Stimulated activated CD4-positive, alpha-beta T cell treated with anti-CD3 and anti-CD28 coated beads, Interleukin-4, amount 100 ng/mL, for 1 hour (primary cell): ENCODE results near the gene INF2.

Experiments
- DNase-seq: peaks from one replicate; pipeline ENCODE4 v3.0.0-alpha.2; 2020

Gene INF2

GRCh38 chr14:104691546-104692260, 2.3 kb downstream of the INF2 start:
- DNase-seq: no peak

- no peak for DNase-seq
These were observed 3.0 kb downstream of the INF2 start for GRCh38 chr14:104692261-104692938.

- DNase-seq: no peak
These were observed 3.5 kb downstream of the INF2 start for GRCh38 chr14:104692939-104693315.

- no peak for DNase-seq
These were observed 4.3 kb downstream of the INF2 start for GRCh38 chr14:104693482-104694431.

- no peak for DNase-seq
These were observed 5.1 kb downstream of the INF2 start for GRCh38 chr14:104694475-104694950.

GRCh38 chr14:104694991-104695659, 5.7 kb downstream of the INF2 start:
- DNase-seq: no peak

GRCh38 chr14:104695660-104696000, 6.2 kb downstream of the INF2 start:
- no peak for DNase-seq

- no peak for DNase-seq
These were observed 7.4 kb downstream of the INF2 start for GRCh38 chr14:104696671-104697316.

- DNase-seq: no peak
These were observed 7.9 kb downstream of the INF2 start for GRCh38 chr14:104697317-104697703.

- no peak for DNase-seq
These were observed 8.6 kb downstream of the INF2 start for GRCh38 chr14:104697892-104698583.

- no peak for DNase-seq
These were observed 9.4 kb downstream of the INF2 start for GRCh38 chr14:104698688-104699425.

- no peak for DNase-seq
These were observed 10.0 kb downstream of the INF2 start for GRCh38 chr14:104699426-104699748.

GRCh38 chr14:104700225-104700651, 10.8 kb downstream of the INF2 start:
- no peak for DNase-seq

- no peak for DNase-seq
These were observed 11.4 kb downstream of the INF2 start for GRCh38 chr14:104700747-104701217.

GRCh38 chr14:104701383-104702076, 12.1 kb downstream of the INF2 start:
- DNase-seq: no peak

- DNase-seq: no peak
These were observed 12.7 kb downstream of the INF2 start for GRCh38 chr14:104702106-104702505.

- no peak for DNase-seq
These were observed 13.3 kb downstream of the INF2 start for GRCh38 chr14:104702673-104703072.

- DNase-seq: no peak
These were observed 13.9 kb downstream of the INF2 start for GRCh38 chr14:104703269-104703668.

GRCh38 chr14:104704252-104704651, 14.8 kb downstream of the INF2 start:
- DNase-seq: no peak

GRCh38 chr14:104705340-104706047, 16.1 kb downstream of the INF2 start:
- DNase-seq: no peak
